ENCODE measurements around the gene CDYL. TPM values are rescaled to one million over a fixed set of nuclear protein-coding genes. Genes with fewer than 3 reads are reported as not detected.

The CDYL gene
- polyA plus RNA-seq, 1 experiment = 21.9 TPM

- Histone ChIP-seq H3K36me3 (ENCODE audit: control insufficient read depth, insufficient read depth, low read length) (no peaks in the 10 kb centered on the region), H3K27me3 (ENCODE audit: control insufficient read depth, insufficient read depth, low read length) (peaks cover 5% of the 10 kb centered on the region; the same call in 1 of the 2 replicates), H3K4me3 (ENCODE audit: low read depth, low read length) (peak overlapping the region; percentile 72)
- CTCF ChIA-PET = no interaction called here
- TF ChIP-seq CTCF (IDR thresholded peaks at IDR 0.05; ENCODE audit: insufficient read depth, low read depth, low read length) = no peak
- POLR2A ChIA-PET = interaction anchor here (0.6 kb wide), 2 partner anchors 57 to 405 kb away, joined by 5 to 7 read pairs; no protein-coding TSS in a partner anchor
- no peak for DNase-seq (ENCODE audit: low read depth)
Observed at GRCh38 chr6:4776493-4777393, 539 bp downstream of the CDYL start.

GRCh38 chr6:4777394-4777935 lies 1.3 kb downstream of the CDYL start:
- Histone ChIP-seq H3K4me3 (ENCODE audit: low read depth, low read length) (peak overlapping the region; percentile 72), H3K27me3 (ENCODE audit: control insufficient read depth, insufficient read depth, low read length) (peaks cover 5% of the 10 kb centered on the region; the same call in 1 of the 2 replicates), H3K36me3 (ENCODE audit: control insufficient read depth, insufficient read depth, low read length) (no peaks in the 10 kb centered on the region)
- DNase-seq (ENCODE audit: low read depth) = no peak
- ChIA-PET POLR2A (no interaction called here), CTCF (no interaction called here)
- no peak for TF ChIP-seq CTCF (IDR thresholded peaks at IDR 0.05; ENCODE audit: insufficient read depth, low read depth, low read length)

- no peak for TF ChIP-seq CTCF (IDR thresholded peaks at IDR 0.05; ENCODE audit: insufficient read depth, low read depth, low read length)
- Histone ChIP-seq H3K4me3 (ENCODE audit: low read depth, low read length) (no peak overlapping the region; the same call in 1 of the 2 replicates), H3K36me3 (ENCODE audit: control insufficient read depth, insufficient read depth, low read length) (no peaks in the 10 kb centered on the region), H3K27me3 (ENCODE audit: control insufficient read depth, insufficient read depth, low read length) (peaks cover 3% of the 10 kb centered on the region; the same call in 1 of the 2 replicates)
- ChIA-PET CTCF (no interaction called here), POLR2A (no interaction called here)
- DNase-seq (ENCODE audit: low read depth) = no peak
Observed at GRCh38 chr6:4778086-4778485, 1.9 kb downstream of the CDYL start.

- H3K36me3 ChIP-seq (ENCODE audit: control insufficient read depth, insufficient read depth, low read length) = no peaks in the 10 kb centered on the region
- no peak for TF ChIP-seq CTCF (IDR thresholded peaks at IDR 0.05; ENCODE audit: insufficient read depth, low read depth, low read length)
- H3K27me3 ChIP-seq (ENCODE audit: control insufficient read depth, insufficient read depth, low read length) = no peaks in the 10 kb centered on the region
- H3K4me3 ChIP-seq (ENCODE audit: low read depth, low read length) = no peak overlapping the region
- POLR2A ChIA-PET = no interaction called here
- no peak for DNase-seq (ENCODE audit: low read depth)
- CTCF ChIA-PET = no interaction called here
Observed at GRCh38 chr6:4780360-4780812, 4.2 kb downstream of the CDYL start.

GRCh38 chr6:4781426-4781825 lies 5.2 kb downstream of the CDYL start:
- DNase-seq (ENCODE audit: low read depth) = no peak
- no peak for TF ChIP-seq CTCF (IDR thresholded peaks at IDR 0.05; ENCODE audit: insufficient read depth, low read depth, low read length)
- CTCF ChIA-PET = no interaction called here
- POLR2A ChIA-PET = no interaction called here
- Histone ChIP-seq H3K36me3 (ENCODE audit: control insufficient read depth, insufficient read depth, low read length) (no peaks in the 10 kb centered on the region), H3K4me3 (ENCODE audit: low read depth, low read length) (no peak overlapping the region), H3K27me3 (ENCODE audit: control insufficient read depth, insufficient read depth, low read length) (no peaks in the 10 kb centered on the region)
